HG03432 (cell line): ENCODE data around the gene ARID3A.

ENCODE experiments used
- ATAC-seq: cut with Tn5 transposase; IDR thresholded peaks from one replicate; pipeline ENCODE4 v1.9.1; 2021; ENCODE audit warnings: mild to moderate bottlenecking, moderate library complexity; ENCODE audit not compliant: unreplicated experiment

Gene ARID3A

DNA sequence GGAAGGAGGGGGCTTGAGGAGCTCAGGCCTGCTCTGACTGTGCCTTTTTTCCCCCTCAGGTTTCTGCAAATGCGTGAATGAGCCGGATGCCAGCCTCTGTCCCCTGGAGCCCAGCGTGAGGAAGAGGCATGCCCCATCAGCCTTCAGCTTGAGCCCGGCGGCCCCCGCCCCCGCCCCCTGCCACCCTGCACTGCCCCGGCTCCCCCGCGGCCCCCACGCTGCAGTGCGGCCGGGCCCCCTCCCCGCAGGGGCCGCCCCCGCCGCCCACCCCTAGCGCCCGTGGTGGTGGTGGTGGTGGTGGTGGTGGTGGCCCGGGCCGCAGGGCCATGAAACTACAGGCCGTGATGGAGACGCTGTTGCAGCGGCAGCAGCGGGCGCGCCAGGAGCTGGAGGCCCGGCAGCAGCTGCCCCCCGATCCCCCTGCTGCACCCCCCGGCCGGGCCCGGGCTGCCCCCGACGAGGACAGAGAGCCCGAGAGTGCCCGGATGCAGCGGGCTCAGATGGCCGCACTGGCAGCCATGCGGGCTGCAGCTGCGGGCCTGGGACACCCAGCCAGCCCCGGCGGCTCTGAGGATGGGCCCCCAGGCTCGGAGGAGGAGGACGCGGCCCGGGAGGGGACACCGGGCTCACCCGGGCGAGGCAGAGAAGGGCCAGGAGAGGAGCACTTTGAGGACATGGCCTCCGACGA, 3.5 kb downstream of the ARID3A start:
- ATAC-seq: no peak

DNA sequence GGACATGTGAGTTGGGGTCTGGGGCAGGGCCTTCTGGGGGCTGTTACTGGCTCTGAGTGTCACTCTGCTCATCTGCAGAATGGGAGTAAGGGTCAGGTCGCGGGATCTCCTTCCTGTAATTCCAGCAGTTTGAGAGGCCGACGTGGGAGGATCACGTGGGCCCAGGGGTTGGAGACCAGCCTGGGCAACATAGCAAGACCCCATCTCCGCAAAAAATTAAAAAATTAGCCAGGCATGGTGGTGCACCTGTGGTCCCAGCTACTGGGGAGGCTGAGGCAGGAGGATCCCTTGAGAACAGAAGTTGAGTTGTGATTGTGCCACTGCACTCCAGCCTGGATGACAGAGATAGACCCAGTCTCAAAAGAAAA, 4.0 kb downstream of the ARID3A start:
- no peak for ATAC-seq

DNA sequence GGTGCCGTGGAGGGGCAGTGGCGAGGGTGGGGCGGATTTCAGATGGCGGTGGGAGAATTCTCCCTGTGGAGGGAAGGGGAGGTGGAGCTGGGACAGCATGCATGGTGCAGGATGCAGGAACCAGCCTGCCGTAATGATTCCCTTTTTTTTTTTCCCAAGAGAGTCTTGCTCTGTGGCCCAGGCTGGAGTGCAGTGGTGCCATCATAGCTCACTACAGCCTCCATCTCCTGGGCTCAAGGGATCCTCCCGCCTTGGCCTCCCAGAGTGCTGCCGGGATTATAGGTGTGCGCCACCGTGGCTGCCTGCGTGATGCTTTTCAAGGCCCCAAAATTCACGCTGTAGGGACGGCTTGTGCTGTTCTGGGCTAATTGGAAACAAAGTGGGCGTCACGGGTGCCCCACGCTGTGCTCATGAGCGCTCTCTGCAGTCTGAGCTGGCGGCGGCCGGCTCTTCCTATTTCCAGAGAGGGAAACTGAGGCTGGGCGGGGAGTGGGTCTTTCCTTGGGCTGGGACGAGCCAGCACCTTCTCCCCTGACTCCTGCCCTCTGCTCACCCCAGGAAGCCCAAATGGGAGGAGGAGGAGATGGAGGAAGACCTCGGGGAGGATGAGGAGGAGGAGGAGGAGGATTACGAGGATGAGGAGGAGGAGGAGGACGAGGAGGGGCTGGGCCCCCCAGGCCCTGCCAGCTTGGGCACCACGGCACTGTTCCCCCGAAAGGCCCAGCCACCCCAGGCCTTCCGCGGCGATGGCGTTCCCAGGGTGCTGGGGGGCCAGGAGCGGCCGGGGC, 6.2 kb downstream of the ARID3A start:
- no peak for ATAC-seq

DNA sequence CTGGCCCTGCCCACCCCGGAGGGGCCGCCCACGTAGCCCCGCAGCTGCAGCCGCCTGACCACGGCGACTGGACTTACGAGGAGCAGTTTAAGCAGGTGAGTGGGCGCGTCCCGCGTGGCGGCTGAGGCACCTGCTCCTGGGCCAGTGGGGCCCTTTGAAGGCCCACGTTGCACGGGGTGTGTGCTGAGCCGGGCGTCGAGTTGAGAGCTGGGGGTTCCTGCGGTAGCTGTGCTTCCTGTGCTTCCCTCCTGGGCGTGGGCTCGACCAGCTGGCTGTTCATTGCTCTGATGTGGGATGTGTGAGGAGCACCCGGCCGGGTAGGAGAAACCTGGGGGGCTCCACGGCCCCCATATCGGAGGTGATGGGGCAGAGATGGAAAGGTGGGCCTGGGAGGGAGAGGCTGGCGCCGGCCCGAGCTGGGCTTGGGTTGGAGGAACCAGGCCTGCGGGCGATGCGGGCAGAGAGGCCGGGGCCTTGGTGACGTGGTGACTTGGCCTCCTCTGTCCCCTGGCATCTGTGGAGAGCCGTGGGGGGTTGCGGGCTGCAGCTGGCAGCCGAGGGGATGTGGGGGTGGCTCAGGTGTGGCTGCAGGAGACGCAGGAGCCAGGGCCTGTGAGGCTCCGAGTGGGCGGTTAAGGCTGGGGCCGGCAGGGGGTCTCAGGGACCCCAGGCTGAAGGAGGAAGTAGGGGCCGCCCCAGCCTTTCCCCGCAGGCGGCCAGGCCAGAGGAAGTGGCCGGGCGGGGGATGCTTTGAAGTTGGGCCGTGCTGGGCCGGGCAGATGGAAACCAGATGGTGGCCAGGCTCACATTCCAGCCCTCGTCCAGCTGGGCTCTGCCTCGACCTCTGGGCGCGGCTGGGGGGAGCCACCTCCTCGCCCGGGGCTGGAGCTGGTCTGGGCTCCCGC, 7.1 kb downstream of the ARID3A start:
- ATAC-seq: no peak

DNA sequence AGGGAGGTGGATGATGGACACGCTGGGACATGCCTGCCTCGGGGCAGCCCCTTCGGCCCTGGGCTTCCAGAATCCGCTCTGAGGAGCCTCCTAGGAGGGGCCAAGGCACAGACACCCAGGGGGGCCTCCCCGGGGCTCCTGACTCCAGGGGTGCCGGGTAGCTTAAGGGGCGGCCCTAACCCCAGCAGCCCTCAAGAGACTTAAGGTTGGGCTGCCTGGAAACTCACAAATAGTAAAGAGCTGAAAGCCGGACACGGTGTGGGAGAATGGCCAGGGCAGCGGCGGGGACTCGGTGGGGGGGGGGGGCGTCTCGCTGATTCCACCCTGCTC, 7.7 kb downstream of the ARID3A start:
- no peak for ATAC-seq

DNA sequence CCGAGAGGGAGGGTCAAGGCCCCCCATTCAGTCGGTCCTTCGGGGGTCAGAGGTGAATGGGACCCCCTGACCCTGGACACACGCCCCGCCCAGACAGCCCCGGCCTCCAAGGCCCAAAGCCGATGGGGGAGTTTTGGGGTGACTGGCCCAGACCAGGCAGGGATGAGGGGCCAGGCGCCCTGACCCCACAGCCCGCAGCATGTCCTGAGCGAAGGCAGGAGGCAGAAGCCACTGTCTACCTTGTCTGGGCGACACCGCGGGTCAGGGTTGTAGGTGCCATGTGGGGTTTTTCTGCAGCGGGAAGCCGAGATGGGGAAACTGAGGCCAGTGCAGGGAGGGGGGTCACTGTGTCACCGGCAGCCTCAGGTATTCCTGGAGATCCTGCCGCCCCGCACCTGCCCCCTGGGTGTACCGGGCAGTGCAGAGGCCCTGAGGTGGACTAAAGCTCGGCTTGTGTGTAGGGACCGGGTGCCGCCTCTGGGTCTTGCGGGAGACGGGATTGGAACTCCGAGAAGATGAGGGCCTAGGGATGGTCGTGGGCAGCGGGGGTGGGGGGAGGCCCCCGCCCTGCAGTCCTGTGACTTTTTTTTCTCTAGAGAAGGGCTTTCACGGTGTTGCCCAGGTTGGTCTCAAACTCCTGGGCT, 8.5 kb downstream of the ARID3A start:
- ATAC-seq: no peak

DNA sequence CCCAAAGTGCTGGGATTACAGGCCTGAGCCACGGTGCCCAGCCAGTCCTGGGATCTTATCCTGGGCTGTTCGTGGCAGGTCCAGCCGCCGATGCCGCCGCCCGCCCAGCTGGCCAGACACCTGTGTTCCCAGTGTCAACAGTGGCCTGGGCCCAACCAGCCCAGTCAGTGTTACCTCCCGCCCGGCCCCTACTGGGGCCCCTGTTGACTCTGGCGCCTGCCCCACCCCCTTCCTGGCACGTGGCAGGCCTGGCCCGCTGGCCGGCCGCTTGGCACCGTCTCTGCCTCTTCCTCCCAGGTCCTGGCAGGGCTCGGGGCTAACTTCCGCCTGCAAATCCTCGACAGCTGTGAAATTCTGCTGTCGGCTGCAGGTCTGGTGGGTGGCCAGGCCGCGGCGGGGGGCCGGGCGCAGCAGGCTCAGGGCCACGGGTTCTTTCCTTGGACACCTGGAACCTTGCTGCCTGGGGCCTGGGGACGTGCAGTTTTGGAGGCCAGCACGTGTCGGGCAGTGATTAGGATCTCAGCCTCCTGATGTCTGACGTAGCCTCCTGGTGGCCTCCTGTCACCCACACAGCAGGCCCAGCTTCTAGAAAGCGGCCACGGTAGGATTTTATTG, 9.1 kb downstream of the ARID3A start:
- no peak for ATAC-seq

DNA sequence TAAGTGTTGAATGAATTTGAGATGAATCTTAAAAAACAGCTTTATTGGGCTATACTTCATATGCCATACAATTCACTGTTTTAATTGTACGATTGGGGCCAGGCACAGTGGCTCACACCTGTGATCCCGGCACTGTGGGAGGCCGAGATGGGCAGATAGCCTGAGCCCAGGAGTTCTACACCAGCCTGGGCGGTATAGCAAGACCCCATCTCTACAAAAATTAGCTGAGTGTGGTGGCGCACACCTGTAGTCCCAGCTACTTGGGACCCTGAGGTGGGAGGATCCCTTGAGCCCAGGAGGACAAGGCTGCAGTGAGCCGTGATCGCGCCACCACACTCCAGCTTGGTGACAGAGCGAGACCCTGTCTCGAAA, 10.3 kb downstream of the ARID3A start:
- no peak for ATAC-seq

DNA sequence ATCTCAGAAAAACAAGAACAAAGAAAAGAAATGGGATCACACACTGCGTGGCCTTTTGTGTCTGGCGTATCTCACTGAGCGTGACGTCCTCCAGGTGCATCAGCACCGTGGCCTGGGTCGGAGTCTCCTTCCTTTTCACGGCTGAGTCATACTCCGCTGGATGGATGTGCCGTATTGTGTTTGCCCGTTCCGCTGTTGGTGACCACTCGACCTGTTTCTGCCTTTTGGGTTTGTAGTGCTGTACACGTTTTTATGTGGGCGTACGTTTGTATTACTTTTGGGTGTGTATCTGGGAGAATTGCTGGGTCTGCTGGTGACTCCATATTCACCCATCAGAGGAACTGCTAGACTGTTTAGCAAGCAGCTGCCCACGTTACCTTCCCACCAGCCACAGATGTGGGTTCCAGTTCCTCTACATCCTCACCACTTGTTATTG, 11.4 kb downstream of the ARID3A start:
- no peak for ATAC-seq

DNA sequence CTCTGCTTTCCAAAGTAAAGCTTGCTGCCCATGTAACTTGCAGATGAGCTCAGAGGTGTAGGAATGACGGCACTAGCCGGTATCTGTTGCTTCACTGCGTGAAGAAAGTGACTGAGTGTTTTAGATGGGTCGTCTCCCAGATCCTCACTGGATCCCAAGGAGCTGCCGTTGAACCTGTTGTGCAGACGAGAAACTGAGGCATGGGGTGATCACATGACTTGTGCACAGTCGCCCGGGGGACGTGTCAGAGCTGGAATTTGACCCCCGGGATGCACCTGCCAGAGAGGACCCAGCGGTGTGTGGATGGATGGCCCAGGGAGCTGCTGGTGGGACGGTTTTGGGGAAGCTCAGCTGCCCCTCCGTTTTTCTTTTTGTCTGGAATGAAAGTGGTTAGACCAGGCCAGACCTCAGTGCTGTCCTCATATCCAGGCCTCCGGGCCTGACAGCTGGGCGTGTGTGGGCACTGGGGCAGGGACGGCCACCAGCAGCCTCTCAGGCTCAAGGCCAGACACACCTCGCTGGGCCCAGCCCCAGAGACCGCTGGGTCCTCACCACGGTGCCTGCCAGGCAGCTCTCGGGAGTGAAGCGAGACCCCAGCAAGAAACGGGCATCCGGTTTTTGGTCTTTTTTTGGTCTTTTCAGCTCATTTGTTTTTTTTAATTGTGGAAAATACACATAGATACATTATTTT, 12.5 kb downstream of the ARID3A start:
- ATAC-seq: no peak

DNA sequence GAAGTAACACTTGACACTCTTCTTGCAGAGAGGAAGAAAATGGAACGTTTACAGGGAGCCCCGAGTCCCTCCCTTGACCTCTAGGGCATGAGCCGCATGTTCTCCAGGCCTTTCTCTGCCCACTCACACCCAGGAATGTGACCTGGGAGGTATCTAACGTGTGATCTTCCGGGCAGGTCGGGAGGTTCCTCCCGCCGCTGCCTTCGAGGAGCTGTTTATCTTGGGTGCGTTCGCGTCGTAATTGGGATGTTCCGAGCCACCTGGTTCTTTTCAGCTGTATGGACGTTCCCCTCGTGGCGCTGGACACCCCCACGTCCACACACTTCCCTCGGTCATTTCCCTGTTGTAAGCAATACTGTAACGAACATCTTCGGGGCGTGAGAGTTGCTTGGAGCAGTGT, 13.6 kb downstream of the ARID3A start:
- no peak for ATAC-seq

DNA sequence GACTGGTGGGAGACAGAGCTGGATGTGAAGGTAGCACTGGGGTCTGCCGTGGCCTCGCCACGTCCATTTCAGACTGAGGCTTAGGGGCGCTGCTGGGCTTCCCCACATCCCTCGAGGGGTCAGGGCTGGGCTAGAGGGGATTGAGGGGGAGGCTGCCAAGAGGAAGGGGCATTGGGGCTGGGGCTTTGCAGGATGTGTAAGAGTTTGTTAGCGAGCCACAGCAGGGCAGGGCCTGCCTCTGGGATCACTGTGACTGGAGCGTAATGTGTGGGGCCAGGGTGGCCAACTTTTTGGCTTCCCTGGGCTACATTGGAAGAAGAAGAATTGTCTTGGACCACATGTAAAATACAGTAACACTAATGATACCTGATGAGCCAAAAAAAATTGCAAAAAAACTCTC, 14.1 kb downstream of the ARID3A start:
- ATAC-seq: no peak

DNA sequence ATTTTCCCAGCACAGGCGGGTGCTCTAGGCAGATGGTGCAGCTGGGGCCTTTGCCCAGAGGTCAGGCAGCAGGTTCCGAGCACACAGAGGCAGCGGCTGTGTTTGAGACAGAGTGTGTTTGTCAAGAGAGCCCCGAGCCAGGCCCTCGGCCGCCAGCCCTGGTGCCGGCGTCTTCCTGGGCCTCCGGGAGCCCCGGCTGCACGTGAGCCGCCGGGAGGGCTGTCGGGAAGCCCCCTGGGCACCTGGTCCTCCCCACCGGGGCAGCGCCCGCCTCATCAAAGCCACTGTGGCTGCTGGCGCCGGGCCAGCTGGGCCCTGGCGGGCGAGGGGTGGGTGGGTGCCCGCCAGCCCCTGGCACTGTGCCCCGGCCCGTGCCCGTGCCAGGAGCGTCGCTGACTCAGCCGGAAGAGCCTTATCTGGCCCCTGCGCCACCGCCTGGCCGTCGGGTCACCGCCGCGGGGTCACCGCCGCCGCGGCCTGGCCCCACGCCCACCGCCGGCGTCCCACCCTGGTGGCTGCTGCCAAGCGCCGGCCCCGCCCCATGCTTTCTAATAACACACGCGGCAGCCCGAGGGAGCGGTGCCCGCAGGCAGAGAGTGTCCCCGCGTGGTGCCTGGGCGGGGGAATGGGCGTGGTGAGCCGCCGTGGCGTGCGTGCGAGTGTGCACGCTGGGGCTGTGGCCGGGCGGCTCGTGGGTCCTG, 14.9 kb downstream of the ARID3A start:
- peak; percentile 57 for ATAC-seq

DNA sequence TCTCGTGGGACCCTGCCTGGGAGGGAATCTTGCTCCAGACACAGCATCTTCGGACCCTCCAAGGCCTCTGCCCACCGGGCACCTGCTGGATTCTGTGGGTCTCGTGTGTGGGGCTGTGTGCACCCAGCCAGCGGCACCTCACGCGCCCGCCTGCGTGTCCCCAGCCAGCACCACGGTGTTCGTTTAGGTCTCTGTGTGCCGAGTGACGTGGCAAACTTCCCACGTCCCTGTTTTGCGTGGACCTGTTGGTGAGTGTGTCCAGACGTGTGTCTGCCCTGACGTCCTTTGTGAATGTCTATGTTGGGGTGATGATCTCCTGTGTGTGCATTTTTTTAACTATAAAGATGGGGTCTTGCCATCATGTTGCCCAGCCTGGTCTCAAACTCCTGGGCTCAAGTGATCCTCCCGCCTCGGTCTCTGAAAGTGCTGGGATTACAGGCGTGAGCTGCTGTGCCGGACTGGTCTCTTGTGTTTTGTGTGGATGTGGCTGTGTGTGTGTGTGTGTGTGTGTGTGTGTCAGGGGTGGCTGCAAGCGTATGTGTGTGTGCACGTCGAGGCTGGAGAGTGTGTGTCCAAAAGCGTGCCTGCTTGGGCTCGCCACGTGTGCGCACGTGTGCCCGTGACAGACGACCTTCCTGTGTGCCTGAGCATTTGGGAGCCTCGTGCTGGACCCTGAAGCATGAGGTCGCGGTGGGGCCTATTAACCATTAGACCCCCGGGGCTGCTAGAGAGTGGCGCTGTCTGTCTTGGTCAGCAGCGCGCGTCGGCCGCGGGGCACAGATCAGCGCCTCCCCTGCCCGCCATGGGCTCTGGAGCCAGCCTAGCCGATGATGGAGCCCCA, 15.7 kb downstream of the ARID3A start:
- no peak for ATAC-seq

DNA sequence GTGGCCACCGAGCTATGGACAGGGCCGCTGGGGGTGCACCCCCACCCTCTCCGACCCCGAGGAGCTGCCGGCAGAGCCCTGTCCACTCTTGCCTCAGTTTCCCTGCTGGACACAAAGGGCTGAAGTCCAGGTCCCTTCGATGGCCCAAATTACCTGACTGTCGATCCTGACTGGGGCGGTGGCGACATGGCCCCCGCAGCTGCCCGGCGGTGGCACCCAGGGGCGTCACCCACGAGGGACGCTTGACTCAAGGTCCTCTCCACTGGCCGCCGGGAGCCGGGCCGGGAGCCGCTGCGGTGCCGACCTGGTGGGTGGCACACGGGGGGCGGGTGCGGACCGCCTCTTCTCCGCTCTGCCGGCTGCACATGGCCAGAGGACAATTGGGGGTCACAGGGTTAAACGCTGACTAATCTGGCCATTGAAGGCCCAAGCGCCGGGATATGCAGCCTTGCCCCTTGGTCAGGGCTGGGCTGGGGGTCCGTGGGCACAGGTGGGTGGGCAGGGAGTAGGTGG, 16.4 kb downstream of the ARID3A start:
- no peak for ATAC-seq

DNA sequence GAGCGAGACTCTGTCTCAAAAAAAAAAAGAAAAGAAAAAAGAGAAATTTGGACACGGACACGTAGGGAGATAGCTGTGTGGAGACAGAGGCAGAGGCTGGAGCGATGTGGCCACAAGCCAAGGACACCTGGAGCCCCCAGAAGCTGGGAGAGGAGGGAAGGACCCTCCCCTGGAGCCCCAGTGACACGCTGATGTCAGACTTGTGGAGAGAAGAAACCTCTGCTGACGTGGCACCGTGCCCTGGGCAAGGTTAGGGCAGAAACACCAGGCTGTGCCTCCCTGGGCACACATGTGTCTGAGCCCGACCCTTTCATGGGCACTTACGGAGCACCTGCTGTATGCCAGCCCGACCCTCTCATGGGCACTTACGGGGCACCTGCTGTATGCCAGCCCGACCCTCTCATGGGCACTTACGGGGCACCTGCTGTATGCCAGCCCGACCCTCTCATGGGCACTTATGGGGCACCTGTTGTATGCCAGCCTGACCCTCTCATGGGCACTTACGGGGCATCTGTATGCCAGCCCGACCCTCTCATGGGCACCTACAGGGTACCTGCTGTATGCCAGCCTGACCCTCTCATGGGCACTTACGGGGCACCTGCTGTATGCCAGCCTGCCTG, 17.8 kb downstream of the ARID3A start:
- no peak for ATAC-seq

DNA sequence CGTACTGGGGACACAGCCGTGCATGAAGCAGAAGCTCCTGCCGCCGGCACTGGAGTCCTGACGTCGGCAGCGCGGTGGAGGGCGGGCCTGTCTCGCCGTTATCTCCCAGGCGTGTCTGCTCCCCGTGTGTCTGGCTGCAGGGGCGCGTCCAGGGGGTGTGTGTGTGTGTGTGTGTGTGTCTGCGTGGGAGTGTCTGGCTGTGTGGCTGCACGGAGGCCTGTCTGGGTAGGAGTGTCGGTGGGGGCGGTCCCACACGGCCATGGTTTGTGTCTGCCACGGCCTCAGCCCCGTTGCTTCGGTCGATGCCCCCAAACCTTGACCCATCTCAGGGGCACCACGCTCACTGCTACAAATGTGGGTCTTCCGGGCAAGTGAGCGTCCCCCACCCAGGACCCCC, 18.3 kb downstream of the ARID3A start:
- ATAC-seq: no peak

DNA sequence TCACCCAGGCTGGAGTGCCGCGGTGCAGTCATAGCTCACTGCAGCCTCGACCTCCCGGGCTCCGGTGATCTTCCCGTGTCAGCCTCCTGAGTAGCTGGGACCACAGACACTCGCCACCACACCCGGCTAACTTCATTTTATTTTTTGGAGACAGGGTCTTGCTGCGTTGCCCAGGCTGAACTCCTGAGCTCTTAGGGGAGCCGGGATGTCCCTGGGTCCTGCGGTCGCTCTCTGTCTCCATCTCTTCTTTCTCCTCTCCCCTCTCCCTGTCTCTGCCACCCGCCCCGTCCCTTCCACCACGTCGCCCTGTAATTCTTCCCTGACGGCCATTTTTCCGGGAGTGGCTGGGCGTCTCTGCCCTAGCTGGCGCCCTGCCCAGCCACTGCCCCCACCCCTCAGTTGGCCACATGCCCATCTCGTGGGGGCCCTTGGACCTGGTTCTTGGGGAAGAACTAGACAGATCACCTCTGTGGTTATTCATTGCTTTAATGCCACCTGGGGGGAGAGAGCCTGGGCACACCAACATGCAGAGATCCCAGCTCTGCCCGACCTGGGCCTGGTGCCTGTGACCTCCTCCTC, 18.9 kb downstream of the ARID3A start:
- ATAC-seq: no peak
